ENCODE data around the gene SHE. TPM values are rescaled to one million over a fixed set of nuclear protein-coding genes. Genes with fewer than 3 reads are reported as not detected.
"Not testable (repeated sequence)": the region's sequence is repeated elsewhere in the genome, so short reads cannot be mapped to it uniquely, and the experiment has no call there.

The SHE gene
- total RNA-seq, 1 experiment from 2014 or later = 0.79 TPM

DNA sequence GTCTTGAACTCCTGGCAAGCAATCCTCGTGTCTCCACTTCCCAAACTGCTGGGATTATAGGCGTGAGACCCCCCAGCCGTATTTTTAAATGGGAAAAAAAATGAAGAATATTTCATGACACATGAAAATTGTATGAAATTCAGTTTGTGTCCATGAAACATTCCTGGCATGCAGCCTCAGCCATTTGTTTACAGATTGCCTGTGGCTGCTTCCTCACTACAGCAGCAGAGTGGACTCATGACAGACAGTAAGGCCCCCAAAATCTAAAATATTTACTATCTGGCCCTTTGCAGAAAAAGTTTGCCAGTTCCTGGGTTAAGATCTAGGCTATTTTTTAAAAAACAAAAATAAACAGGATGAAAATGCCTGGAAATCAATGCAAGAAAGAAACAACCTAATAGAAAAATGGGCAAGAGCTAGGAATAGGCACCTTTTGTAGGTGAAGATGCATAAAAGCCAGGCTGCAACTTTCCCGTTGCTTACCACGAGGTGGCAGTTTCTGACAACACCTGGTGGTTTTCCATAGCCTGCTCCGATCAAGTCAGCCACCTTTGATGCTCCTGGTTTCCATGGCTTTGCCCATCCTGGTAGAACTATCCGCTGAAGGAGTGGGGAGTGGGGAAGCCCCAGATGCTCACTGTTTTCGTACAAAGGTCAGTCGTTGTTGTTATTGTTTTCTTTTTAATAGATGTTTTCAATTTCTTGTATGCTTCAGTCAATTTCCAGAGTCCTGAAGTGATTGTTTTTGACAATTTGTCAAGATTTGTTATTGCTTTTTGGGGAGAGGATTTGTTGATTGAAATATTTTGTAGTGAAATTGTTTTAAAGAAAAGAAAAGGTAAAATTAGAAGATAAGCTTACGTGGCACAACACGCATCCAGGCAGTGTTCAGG lies 32.0 kb upstream of the SHE start:
- DNase-seq (ENCODE audit: low spot score) (peak; percentile 72), ATAC-seq (peak; percentile 92)
- TF ChIP-seq TEAD4 (CRISPR knock-in tag; IDR thresholded peaks at IDR 0.05) = no peak
- TF ChIP-seq, protein P1, sequence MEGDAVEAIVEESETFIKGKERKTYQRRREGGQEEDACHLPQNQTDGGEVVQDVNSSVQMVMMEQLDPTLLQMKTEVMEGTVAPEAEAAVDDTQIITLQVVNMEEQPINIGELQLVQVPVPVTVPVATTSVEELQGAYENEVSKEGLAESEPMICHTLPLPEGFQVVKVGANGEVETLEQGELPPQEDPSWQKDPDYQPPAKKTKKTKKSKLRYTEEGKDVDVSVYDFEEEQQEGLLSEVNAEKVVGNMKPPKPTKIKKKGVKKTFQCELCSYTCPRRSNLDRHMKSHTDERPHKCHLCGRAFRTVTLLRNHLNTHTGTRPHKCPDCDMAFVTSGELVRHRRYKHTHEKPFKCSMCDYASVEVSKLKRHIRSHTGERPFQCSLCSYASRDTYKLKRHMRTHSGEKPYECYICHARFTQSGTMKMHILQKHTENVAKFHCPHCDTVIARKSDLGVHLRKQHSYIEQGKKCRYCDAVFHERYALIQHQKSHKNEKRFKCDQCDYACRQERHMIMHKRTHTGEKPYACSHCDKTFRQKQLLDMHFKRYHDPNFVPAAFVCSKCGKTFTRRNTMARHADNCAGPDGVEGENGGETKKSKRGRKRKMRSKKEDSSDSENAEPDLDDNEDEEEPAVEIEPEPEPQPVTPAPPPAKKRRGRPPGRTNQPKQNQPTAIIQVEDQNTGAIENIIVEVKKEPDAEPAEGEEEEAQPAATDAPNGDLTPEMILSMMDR (IDR thresholded peaks at IDR 0.05) = no peak
- TF ChIP-seq, protein P2, sequence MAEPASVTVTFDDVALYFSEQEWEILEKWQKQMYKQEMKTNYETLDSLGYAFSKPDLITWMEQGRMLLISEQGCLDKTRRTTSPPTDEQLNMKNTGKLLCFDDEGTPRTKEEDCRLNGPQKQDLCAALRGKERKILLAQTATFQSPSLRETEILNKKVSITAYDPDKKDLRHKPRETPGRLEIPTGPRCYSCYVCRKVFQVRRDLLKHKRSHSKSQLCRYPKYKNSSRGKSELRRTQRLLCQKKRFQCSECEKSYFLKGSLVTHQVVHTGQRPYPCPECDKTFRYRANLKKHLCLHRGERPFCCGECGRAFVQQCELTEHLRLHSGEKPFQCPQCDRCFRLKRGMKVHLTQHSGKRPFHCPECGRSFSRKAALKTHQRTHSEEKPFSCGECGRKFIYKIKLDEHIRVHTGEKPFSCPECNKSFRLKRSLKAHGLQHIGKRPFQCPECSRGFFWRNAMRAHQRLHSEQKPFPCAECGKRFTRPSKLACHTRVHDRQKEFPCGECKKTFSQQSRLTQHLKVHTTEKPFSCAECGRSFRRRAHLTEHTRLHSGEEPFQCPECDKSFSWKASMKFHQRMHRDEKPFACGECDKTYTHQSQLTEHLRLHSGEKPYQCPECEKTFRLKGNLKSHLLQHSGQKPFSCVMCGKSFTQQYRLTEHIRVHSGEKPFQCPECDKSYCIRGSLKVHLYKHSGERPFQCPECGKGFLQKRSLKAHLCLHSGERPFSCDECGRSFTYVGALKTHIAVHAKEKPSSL (CRISPR knock-in tag; conservative IDR thresholded peaks at IDR 0.05) = no peak
- Mint-ChIP-seq H3K27me3 (ENCODE audit: low read depth) (no peaks in the 10 kb centered on the region; the same call in 1 of the 2 replicates), H3K4me1 (no peaks in the 10 kb centered on the region), H3K27ac (no peak overlapping the region), H3K9me3 (peaks cover 15% of the 10 kb centered on the region), H3K4me3 (no peak overlapping the region), H3K36me3 (peaks cover 3% of the 10 kb centered on the region; the same call in 1 of the 2 replicates)
- ChIA-PET POLR2A (no interaction called here), CTCF (interaction anchor here (0.6 to 5.7 kb wide), 10 partner anchors 12 to 344 kb away, joined by 3 to 71 read pairs (median 4); a partner anchor contains a TSS)

DNA sequence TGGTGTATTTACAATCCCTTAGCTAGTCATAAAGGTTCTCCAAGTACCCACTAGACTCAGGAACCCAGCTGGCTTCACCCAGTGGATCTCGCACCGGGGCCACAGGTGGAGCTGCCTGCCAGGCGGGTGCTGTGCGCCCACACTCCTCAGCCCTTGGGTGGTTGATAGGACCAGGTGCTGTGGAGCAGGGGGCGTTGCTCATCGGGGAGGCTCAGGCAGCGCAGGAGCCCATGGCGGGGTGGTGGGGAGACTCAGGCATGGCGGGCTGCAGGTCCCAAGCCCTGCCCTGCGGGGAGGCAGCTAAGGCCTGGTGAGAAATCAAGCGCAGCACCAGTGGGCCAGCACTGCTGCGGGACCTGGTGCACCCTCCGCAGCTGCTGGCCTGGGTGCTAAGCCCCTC lies 29.7 kb upstream of the SHE start:
- not testable (repeated sequence) for H3K4me1 Mint-ChIP-seq; H3K27ac Mint-ChIP-seq; ATAC-seq; H3K4me3 Mint-ChIP-seq; H3K27me3 Mint-ChIP-seq (ENCODE audit: low read depth); DNase-seq (ENCODE audit: low spot score); H3K36me3 Mint-ChIP-seq
- ChIA-PET POLR2A (interaction anchor here (0.6 kb wide), 1 partner anchor 233 kb away, joined by 3 read pairs; no protein-coding TSS in a partner anchor), CTCF (interaction anchor here (0.8 kb wide), 1 partner anchor 15 kb away, joined by 3 read pairs; no protein-coding TSS in a partner anchor)
- peaks cover 15% of the 10 kb centered on the region for H3K9me3 Mint-ChIP-seq

DNA sequence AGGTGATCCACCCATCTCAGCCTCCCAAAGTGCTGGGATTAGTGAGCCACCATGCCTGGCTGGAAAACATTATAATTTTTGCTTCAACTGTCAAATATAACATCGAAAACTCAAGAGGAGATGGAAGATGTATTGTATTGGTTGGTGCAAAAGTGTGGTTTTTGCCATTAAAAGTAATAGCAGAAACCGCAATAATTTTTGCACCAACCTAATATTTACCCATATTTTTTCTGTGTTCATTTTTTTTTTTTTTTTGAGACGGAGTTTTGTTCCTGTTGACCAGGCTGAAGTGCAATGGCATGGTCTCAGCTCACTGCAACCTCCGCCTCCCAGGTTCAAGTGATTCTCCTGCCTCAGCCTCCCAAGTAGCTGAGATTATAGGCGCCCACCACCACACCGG lies 27.1 kb upstream of the SHE start:
- Mint-ChIP-seq H3K4me3 (no peak overlapping the region), H3K9me3 (peaks cover 11% of the 10 kb centered on the region), H3K4me1 (no peaks in the 10 kb centered on the region), H3K27me3 (ENCODE audit: low read depth) (no peaks in the 10 kb centered on the region), H3K27ac (no peak overlapping the region), H3K36me3 (peaks cover 3% of the 10 kb centered on the region; the same call in 1 of the 2 replicates)
- DNase-seq (ENCODE audit: low spot score) (no peak), ATAC-seq (no peak)
- TF ChIP-seq, protein P3, sequence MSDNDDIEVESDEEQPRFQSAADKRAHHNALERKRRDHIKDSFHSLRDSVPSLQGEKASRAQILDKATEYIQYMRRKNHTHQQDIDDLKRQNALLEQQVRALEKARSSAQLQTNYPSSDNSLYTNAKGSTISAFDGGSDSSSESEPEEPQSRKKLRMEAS (CRISPR knock-in tag; IDR thresholded peaks at IDR 0.05) = no peak
- no peak for TF ChIP-seq KAT7 (CRISPR knock-in tag; IDR thresholded peaks at IDR 0.05; ENCODE audit: borderline replicate concordance)
- TF ChIP-seq, protein P4, sequence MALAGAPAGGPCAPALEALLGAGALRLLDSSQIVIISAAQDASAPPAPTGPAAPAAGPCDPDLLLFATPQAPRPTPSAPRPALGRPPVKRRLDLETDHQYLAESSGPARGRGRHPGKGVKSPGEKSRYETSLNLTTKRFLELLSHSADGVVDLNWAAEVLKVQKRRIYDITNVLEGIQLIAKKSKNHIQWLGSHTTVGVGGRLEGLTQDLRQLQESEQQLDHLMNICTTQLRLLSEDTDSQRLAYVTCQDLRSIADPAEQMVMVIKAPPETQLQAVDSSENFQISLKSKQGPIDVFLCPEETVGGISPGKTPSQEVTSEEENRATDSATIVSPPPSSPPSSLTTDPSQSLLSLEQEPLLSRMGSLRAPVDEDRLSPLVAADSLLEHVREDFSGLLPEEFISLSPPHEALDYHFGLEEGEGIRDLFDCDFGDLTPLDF (CRISPR knock-in tag; IDR thresholded peaks at IDR 0.05) = no peak
- TF ChIP-seq GTF2I (CRISPR knock-in tag; conservative IDR thresholded peaks at IDR 0.05) = no peak
- TF ChIP-seq, protein P5, sequence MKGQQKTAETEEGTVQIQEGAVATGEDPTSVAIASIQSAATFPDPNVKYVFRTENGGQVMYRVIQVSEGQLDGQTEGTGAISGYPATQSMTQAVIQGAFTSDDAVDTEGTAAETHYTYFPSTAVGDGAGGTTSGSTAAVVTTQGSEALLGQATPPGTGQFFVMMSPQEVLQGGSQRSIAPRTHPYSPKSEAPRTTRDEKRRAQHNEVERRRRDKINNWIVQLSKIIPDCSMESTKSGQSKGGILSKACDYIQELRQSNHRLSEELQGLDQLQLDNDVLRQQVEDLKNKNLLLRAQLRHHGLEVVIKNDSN (CRISPR knock-in tag; IDR thresholded peaks at IDR 0.05) = no peak
- POLR2A ChIA-PET = interaction anchor here (0.7 kb wide), 1 partner anchor 9 kb away, joined by 4 read pairs; no protein-coding TSS in a partner anchor
- CTCF ChIA-PET = interaction anchor here (0.7 to 1.6 kb wide), 2 partner anchors 17 to 744 kb away, joined by 3 to 7 read pairs; partner anchors contain the start of gene CLK2

DNA sequence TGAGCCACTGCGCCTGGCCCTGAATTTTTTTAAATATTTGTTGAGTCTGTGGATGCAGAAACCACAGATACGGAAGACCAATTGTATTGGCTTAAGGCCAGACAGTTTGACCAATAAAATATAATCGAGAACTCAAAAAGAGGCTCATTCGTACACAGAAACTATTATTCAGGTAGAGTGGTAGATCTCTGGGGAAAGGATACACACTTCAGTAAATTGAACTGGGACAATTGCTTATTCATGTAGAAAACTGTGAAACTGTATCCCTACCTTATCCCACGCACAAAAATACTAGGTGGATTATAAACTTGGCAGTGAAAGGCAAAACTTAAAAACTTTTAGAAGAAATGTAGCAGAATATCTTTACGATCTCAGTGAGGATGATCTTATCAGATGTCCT lies 25.0 kb upstream of the SHE start:
- DNase-seq (ENCODE audit: low spot score) (no peak), ATAC-seq (no peak)
- ChIA-PET POLR2A (no interaction called here), CTCF (no interaction called here)
- Mint-ChIP-seq H3K4me3 (no peak overlapping the region), H3K36me3 (no peaks in the 10 kb centered on the region), H3K9me3 (peaks cover 7% of the 10 kb centered on the region), H3K4me1 (no peaks in the 10 kb centered on the region), H3K27ac (no peak overlapping the region), H3K27me3 (ENCODE audit: low read depth) (no peaks in the 10 kb centered on the region)
- TF ChIP-seq ZNF423 (CRISPR knock-in tag; IDR thresholded peaks at IDR 0.05) = no peak
- TF ChIP-seq ZBTB21 (CRISPR knock-in tag; IDR thresholded peaks at IDR 0.05; ENCODE audit: borderline replicate concordance) = no peak
- TF ChIP-seq KAT7 (CRISPR knock-in tag; IDR thresholded peaks at IDR 0.05; ENCODE audit: borderline replicate concordance) = no peak
- TF ChIP-seq MXD4 (CRISPR knock-in tag; IDR thresholded peaks at IDR 0.05; ENCODE audit: borderline replicate concordance) = no peak
- TF ChIP-seq, protein P6, sequence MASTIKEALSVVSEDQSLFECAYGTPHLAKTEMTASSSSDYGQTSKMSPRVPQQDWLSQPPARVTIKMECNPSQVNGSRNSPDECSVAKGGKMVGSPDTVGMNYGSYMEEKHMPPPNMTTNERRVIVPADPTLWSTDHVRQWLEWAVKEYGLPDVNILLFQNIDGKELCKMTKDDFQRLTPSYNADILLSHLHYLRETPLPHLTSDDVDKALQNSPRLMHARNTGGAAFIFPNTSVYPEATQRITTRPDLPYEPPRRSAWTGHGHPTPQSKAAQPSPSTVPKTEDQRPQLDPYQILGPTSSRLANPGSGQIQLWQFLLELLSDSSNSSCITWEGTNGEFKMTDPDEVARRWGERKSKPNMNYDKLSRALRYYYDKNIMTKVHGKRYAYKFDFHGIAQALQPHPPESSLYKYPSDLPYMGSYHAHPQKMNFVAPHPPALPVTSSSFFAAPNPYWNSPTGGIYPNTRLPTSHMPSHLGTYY (CRISPR knock-in tag; IDR thresholded peaks at IDR 0.05) = no peak
- no peak for TF ChIP-seq RELA (CRISPR knock-in tag; IDR thresholded peaks at IDR 0.05; ENCODE audit: borderline replicate concordance)
- TF ChIP-seq TCF7 (CRISPR knock-in tag; IDR thresholded peaks at IDR 0.05; ENCODE audit: low read depth) = no peak
- no peak for TF ChIP-seq ZNF671 (CRISPR knock-in tag; IDR thresholded peaks at IDR 0.05)
- TF ChIP-seq CREM (CRISPR knock-in tag; IDR thresholded peaks at IDR 0.05) = no peak
- TF ChIP-seq, protein P7, sequence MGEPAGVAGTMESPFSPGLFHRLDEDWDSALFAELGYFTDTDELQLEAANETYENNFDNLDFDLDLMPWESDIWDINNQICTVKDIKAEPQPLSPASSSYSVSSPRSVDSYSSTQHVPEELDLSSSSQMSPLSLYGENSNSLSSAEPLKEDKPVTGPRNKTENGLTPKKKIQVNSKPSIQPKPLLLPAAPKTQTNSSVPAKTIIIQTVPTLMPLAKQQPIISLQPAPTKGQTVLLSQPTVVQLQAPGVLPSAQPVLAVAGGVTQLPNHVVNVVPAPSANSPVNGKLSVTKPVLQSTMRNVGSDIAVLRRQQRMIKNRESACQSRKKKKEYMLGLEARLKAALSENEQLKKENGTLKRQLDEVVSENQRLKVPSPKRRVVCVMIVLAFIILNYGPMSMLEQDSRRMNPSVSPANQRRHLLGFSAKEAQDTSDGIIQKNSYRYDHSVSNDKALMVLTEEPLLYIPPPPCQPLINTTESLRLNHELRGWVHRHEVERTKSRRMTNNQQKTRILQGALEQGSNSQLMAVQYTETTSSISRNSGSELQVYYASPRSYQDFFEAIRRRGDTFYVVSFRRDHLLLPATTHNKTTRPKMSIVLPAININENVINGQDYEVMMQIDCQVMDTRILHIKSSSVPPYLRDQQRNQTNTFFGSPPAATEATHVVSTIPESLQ (CRISPR knock-in tag; IDR thresholded peaks at IDR 0.05) = no peak
